Measurements from ENCODE around the gene CSNK2A1. TPM values are rescaled to one million over a fixed set of nuclear protein-coding genes. Genes with fewer than 3 reads are reported as not detected.

The CSNK2A1 gene
- total RNA-seq, 2 donors from 2014 or later, result 84.5 to 125 TPM

DNA sequence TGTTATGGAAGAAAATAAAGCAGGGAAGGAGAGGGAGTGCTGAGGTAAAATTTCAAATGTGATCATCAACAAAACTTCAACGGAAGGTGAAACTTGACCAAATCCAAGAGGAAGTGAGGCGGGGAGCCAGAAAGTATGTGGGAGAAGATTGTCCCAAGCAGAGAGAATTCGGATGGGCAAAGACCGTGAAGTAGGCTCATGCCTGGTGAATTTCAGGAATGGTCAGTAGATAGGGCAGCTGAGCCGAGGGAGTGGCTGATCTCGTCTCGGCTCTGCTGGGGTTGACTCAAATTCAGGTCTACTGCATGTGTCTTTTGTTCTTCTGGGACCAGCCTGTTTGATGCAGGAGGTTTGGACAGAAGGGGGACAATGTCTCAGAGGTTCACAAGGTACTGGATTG lies 7.0 kb upstream of the CSNK2A1 start:
- DNase-seq (ENCODE audit: low spot score), result no peak
- Histone ChIP-seq H3K9me3 (no peaks in the 10 kb centered on the region), H3K27me3 (no peaks in the 10 kb centered on the region), H3K4me3 (no peak overlapping the region), H3K27ac (no peak overlapping the region), H3K4me1 (peaks cover 0 to 5% of the 10 kb centered on the region in 2 donors), H3K36me3 (no peaks in the 10 kb centered on the region)
- TF ChIP-seq, protein P1, sequence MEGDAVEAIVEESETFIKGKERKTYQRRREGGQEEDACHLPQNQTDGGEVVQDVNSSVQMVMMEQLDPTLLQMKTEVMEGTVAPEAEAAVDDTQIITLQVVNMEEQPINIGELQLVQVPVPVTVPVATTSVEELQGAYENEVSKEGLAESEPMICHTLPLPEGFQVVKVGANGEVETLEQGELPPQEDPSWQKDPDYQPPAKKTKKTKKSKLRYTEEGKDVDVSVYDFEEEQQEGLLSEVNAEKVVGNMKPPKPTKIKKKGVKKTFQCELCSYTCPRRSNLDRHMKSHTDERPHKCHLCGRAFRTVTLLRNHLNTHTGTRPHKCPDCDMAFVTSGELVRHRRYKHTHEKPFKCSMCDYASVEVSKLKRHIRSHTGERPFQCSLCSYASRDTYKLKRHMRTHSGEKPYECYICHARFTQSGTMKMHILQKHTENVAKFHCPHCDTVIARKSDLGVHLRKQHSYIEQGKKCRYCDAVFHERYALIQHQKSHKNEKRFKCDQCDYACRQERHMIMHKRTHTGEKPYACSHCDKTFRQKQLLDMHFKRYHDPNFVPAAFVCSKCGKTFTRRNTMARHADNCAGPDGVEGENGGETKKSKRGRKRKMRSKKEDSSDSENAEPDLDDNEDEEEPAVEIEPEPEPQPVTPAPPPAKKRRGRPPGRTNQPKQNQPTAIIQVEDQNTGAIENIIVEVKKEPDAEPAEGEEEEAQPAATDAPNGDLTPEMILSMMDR (IDR thresholded peaks at IDR 0.05), result no peak

DNA sequence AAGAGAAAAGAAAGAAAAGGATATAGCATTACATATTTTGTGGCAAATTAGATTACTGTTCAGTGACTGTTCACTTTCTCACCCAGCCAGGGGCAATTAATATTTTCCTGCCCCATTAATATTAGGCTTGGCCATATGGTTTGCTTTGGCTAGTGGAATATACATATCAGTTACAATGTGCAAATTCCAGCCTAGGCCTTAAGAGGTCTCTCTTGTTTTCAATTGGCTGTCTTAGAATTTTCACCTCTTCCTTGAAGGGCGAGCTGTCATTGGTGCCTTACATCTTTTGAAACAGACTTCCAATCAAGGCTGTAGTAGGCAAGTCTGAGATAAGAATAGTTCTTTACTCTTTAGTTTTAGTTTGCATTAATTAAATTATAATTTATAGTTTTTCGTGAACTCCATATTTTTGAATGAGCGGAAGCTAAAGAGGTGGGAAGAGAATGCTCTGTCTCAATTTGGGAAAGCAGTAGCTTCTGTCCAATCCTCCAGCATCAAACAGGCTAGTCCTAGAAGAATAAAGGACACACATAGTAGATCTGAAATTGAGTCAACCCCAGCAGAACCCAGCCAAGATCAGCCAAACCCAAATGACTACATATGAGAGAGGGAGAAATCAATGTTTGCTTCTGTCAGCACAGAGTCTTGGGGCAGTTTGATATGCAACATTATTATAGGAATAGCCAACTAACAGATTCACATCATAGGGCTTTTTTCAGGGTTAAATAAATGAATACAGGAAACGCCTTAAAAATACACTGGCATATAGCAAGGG lies 6.3 kb upstream of the CSNK2A1 start:
- Histone ChIP-seq H3K4me1 (no peaks in the 10 kb centered on the region), H3K36me3 (no peaks in the 10 kb centered on the region), H3K4me3 (no peak overlapping the region), H3K9me3 (no peaks in the 10 kb centered on the region), H3K27me3 (no peaks in the 10 kb centered on the region), H3K27ac (no peak overlapping the region)
- DNase-seq (ENCODE audit: low spot score), result no peak
- TF ChIP-seq, protein P1 (IDR thresholded peaks at IDR 0.05), result no peak

DNA sequence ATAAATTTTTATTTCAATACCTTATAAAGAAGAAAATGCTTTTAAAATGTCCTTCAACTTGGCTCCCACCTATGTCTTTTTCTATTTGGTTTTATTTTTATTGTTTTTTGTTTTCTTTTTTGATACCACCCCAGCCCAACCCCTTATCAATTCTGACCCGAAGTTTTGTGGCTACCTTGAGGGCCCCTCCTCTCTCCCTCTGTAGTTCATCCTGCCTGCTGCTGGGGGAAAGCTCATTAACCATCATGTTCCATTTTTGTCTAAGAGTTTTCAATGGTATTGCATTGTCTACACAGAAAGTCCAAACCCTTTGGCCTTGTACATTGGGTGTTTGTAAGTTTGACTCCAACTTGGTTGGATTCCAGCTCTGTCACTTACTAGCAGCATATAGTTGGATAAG lies 5.3 kb upstream of the CSNK2A1 start:
- Histone ChIP-seq H3K9me3 (no peaks in the 10 kb centered on the region), H3K36me3 (no peaks in the 10 kb centered on the region), H3K4me3 (no peak overlapping the region), H3K27ac (no peak overlapping the region), H3K4me1 (peaks cover 0 to 8% of the 10 kb centered on the region in 2 donors), H3K27me3 (no peaks in the 10 kb centered on the region)
- TF ChIP-seq, protein P1 (IDR thresholded peaks at IDR 0.05), result no peak
- no peak for DNase-seq (ENCODE audit: low spot score)

DNA sequence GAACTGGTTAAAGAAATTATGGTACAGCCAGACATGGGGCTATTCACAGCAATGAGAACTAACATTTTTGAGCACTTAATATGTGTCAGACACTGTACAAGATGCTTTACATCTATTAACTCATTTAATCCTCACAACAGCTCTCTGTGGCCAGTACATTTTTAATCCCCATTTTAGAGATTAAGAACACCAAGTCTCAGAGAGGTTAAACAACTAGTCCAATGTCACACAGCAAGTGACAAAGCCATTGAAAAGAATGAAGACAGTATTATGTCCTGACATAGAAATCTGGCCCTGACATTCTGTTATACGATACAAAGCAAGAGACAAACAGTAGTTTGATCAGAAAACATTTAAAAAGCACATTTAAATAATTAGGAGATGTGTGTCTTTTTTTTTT lies 3.8 kb upstream of the CSNK2A1 start:
- no peaks in the 10 kb centered on the region for H3K36me3 ChIP-seq
- H3K27me3 ChIP-seq, result no peaks in the 10 kb centered on the region
- H3K4me1 ChIP-seq, result peaks cover 0 to 15% of the 10 kb centered on the region in 2 donors
- H3K9me3 ChIP-seq, result no peaks in the 10 kb centered on the region
- TF ChIP-seq, protein P1 (IDR thresholded peaks at IDR 0.05), result no peak
- no peak for DNase-seq (ENCODE audit: low spot score)
- H3K4me3 ChIP-seq, result no peak overlapping the region
- H3K27ac ChIP-seq, result no peak overlapping the region

DNA sequence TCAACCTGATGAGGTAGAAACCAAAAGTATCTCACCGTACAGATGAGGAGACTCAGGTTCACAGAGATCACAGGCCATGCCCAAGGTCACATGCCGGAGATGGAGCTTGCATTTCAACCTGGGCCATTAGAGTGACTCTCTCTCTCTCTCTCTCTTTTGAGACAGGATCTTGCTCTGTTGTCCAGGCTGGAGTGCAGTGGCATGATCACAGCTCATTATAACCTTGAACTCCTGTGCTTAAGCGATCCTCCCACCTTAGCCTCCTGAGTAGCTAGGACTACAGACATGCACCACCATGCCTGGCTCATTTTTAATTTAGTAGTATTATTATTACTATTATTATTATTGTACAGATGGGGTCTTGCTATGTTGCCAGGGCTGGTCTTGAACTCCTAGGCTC lies 2.8 kb upstream of the CSNK2A1 start:
- DNase-seq (ENCODE audit: low spot score), result no peak
- H3K27ac ChIP-seq, result no peak overlapping the region
- no peak overlapping the region for H3K4me3 ChIP-seq
- TF ChIP-seq, protein P1 (IDR thresholded peaks at IDR 0.05), result no peak
- no peaks in the 10 kb centered on the region for H3K27me3 ChIP-seq
- no peaks in the 10 kb centered on the region for H3K36me3 ChIP-seq
- H3K4me1 ChIP-seq, result peaks cover 0 to 25% of the 10 kb centered on the region in 2 donors
- no peaks in the 10 kb centered on the region for H3K9me3 ChIP-seq

Data from right atrium auricular region (tissue), 2 donors.